K562 (cell line): ENCODE data around the gene DPYSL3. TPM values are rescaled to one million over a fixed set of nuclear protein-coding genes. Genes with fewer than 3 reads are reported as not detected.

Source experiments
- ATAC-seq: fragments of 200-7000 bp; cut with Tn5 transposase; 3 replicates; pipeline ENCODE4 v1.9.1; 2020; ENCODE audit warnings: moderate library complexity
- BruUV-seq: library from RNA; stranded (reverse); fragments of 400-500 nt; replicated peaks from 2 replicates; lab custom pipeline; 2021; lab: Mats Ljungman, UMichigan
- CTCF ChIA-PET: fragments of 300-600 bp; formaldehyde crosslinking; extraction: SDS; loops from one replicate; lab custom pipeline; 2021; ENCODE audit warnings: low intra/inter-chr PET ratio; lab: Yijun Ruan, JAX
- POLR2A ChIA-PET: fragments of 300-600, 350-650 bp; sonication (Branson Sonifier 250); formaldehyde crosslinking; extraction: SDS; loops from one replicate; lab custom pipeline; 2021; ENCODE audit warnings: antibody characterized with exemption, inconsistent platforms; lab: Yijun Ruan, JAX
- DNase-seq, 4 experiments: peaks; one replicate each; pipeline versions ENCODE4 v3.0.0 to v3.0.0-alpha.2; 2011 to 2018; ENCODE audit warnings: low spot score in 3 of 4, mixed read lengths in 3 of 4; ENCODE audit errors: extremely low read depth in 1 of 4
- FAIRE-seq: peaks from 2 replicates; lab custom pipeline; 2011; peaks lifted over from hg19 to GRCh38; lab: Jason Lieb, UNC
- H2AFZ ChIP-seq: 2 replicates; pipeline ENCODE4 v1.6.0; 2011; ENCODE audit warnings: low read depth, low read length, control low read depth, inconsistent platforms
- H3K27ac ChIP-seq: fragments of 200-600 bp; 3 replicates; pipeline ENCODE4 v1.8.0; 2011; ENCODE audit warnings: low read depth, mild to moderate bottlenecking, control low read depth, inconsistent platforms, low read length, moderate library complexity, mixed read lengths; ENCODE audit errors: extremely low read depth
- H3K27me3 ChIP-seq, 2 experiments: fragments of 300-600 bp in 1 of 2; 2 replicates in 1 of 2; 3 replicates in 1 of 2; pipeline versions ENCODE4 v1.6.0 to v1.8.0; 2011; ENCODE audit warnings: inconsistent platforms in 2 of 2, low read length in 2 of 2, mild to moderate bottlenecking in 1 of 2, mixed read lengths in 1 of 2, moderate library complexity in 1 of 2; ENCODE audit not compliant: control insufficient read depth in 2 of 2, insufficient read depth in 2 of 2
- H3K36me3 ChIP-seq: fragments of 300-600 bp; 3 replicates; pipeline ENCODE4 v1.8.0; 2011; ENCODE audit warnings: mild to moderate bottlenecking, low read length, inconsistent platforms; ENCODE audit not compliant: control insufficient read depth, insufficient read depth
- H3K4me1 ChIP-seq, 2 experiments: fragments of 200-600 bp in 1 of 2; replicated peaks in 1 of 2; 2 replicates in 1 of 2; 3 replicates in 1 of 2; pipeline versions ENCODE4 v1.5.1 to v1.8.0; 2011; ENCODE audit warnings: inconsistent platforms in 2 of 2, low read length in 2 of 2, mild to moderate bottlenecking in 1 of 2, mixed read lengths in 1 of 2, moderate library complexity in 1 of 2; ENCODE audit not compliant: control insufficient read depth in 2 of 2, insufficient read depth in 2 of 2
- H3K4me2 ChIP-seq: 2 replicates; pipeline ENCODE4 v1.6.1; 2011; ENCODE audit warnings: low read length, control low read depth, inconsistent platforms, mixed read lengths; ENCODE audit not compliant: insufficient read depth
- H3K4me3 ChIP-seq: fragments of 200-600 bp; sonication (generic), shearing (Covaris generic); 2 replicates; pipeline ENCODE4 v1.5.1; 2016; ENCODE audit warnings: control low read depth, inconsistent platforms
- H3K79me2 ChIP-seq: fragments of 200-600 bp; 3 replicates; pipeline ENCODE4 v1.8.0; 2011; ENCODE audit warnings: low read length, inconsistent platforms; ENCODE audit not compliant: control insufficient read depth, insufficient read depth
- H3K9ac ChIP-seq, 2 experiments: 2 replicates each; pipeline versions ENCODE4 v1.6.0 to v1.6.1; 2011; ENCODE audit warnings: low read depth in 2 of 2, low read length in 2 of 2, control low read depth in 1 of 2, inconsistent platforms in 1 of 2, mild to moderate bottlenecking in 1 of 2, mixed read lengths in 1 of 2; ENCODE audit not compliant: insufficient read depth in 1 of 2
- H3K9me1 ChIP-seq: one replicate; pipeline ENCODE4 v1.6.0; 2011; ENCODE audit warnings: inconsistent platforms, mild to moderate bottlenecking, low read length, moderate library complexity; ENCODE audit not compliant: control insufficient read depth, insufficient read depth
- H3K9me3 ChIP-seq: replicated peaks from 2 replicates; pipeline ENCODE4 v1.5.1; 2011; ENCODE audit warnings: low read depth, low read length, inconsistent platforms; ENCODE audit not compliant: control insufficient read depth, insufficient read depth
- H4K20me1 ChIP-seq: replicated peaks from 2 replicates; pipeline ENCODE4 v1.6.1; 2011; ENCODE audit warnings: low read length, inconsistent platforms, mixed read lengths; ENCODE audit not compliant: control insufficient read depth, insufficient read depth
- CSDE1 ChIP-seq, 2 experiments: fragments of 450-650 bp; IDR thresholded peaks; 2 replicates each; pipeline ENCODE4 v1.6.1; 2016; ENCODE audit warnings: mild to moderate bottlenecking in 1 of 2
- FOXM1 ChIP-seq, 2 experiments: fragments of 450-650 bp in 1 of 2; sonication (generic) in 1 of 2; formaldehyde crosslinking in 1 of 2; IDR thresholded peaks; 2 replicates each; pipeline versions ENCODE4 v1.6.1 to v1.9.0; 2017 to 2022; ENCODE audit warnings: low read depth in 2 of 2, mild to moderate bottlenecking in 2 of 2, missing genetic modification reagents in 1 of 2, moderate library complexity in 1 of 2
- KDM4B ChIP-seq, 2 experiments: fragments of 450-650 bp in 1 of 2; sonication (generic) in 1 of 2; IDR thresholded peaks; 2 replicates each; pipeline ENCODE4 v1.6.1; 2016 to 2017; ENCODE audit warnings: borderline replicate concordance in 2 of 2, antibody characterized with exemption in 1 of 2, low read depth in 1 of 2, mild to moderate bottlenecking in 1 of 2
- MCM3 ChIP-seq: fragments of 450-650 bp; IDR thresholded peaks from 2 replicates; pipeline ENCODE4 v1.6.1; 2016
- RAD21 ChIP-seq, 2 experiments: fragments of 250-450 bp in 1 of 2; fragments of 450-650 bp in 1 of 2; sonication (Bioruptor Pico) in 1 of 2; formaldehyde crosslinking in 1 of 2; IDR thresholded peaks in 1 of 2; conservative IDR thresholded peaks in 1 of 2; 2 replicates each; pipeline versions ENCODE4 v1.4.0 to v1.8.0; 2020 to 2022; ENCODE audit warnings: mild to moderate bottlenecking in 2 of 2, moderate library complexity in 1 of 2
- SMAD3 ChIP-seq: fragments of 450-650 bp; formaldehyde crosslinking; conservative IDR thresholded peaks from 2 replicates; pipeline ENCODE4 v1.4.0; 2020; ENCODE audit warnings: mild to moderate bottlenecking
- SRSF7 ChIP-seq: fragments of 200-400 bp; formaldehyde crosslinking; optimal IDR thresholded peaks from 2 replicates; pipeline ENCODE3; 2017; ENCODE audit warnings: mild to moderate bottlenecking, low read depth, low read length
- ZNF316 ChIP-seq: fragments of 450-650 bp; IDR thresholded peaks from 2 replicates; pipeline ENCODE4 v1.6.1; 2016
- ZNF318 ChIP-seq, 2 experiments: fragments of 450-650 bp; IDR thresholded peaks; 2 replicates each; pipeline ENCODE4 v1.6.1; 2016; ENCODE audit warnings: mild to moderate bottlenecking in 2 of 2, borderline replicate concordance in 1 of 2, low read depth in 1 of 2, moderate library complexity in 1 of 2
- ZNF639 ChIP-seq, 2 experiments: fragments of 200-800 bp in 1 of 2; sonication (Bioruptor generic) in 1 of 2; sonication (generic) in 1 of 2; formaldehyde crosslinking in 1 of 2; IDR thresholded peaks in 1 of 2; conservative IDR thresholded peaks in 1 of 2; 2 replicates each; pipeline versions ENCODE4 v1.5.0 to v1.6.1; 2016 to 2020; ENCODE audit warnings: missing compliant biosample characterization in 1 of 2, missing genetic modification characterization in 1 of 2, missing genetic modification reagents in 1 of 2
- WGBS: fragments of 100-300 bp; shearing (Covaris generic); methylation state at CpG from one replicate; pipeline ENCODE4 v1.1.6; 2016; ENCODE audit warnings: low coverage, mixed read lengths; ENCODE audit not compliant: insufficient coverage; ENCODE audit errors: missing lambda C conversion rate; 5-methylcytosine and 5-hydroxymethylcytosine counted together
- in situ Hi-C: fragments of 300-500 bp; cut with MboI; formaldehyde crosslinking; loops from 4 replicates; pipeline ENCODE4 v1.15.0; 2018; ENCODE audit warnings: inconsistent platforms, mixed read lengths
- intact Hi-C: fragments of 100-400 bp; cut with micrococcal nuclease; formaldehyde crosslinking; loops from 2 replicates; pipeline ENCODE4 v1.14.2; 2022
- polyA plus RNA-seq, 8 experiments: library from polyadenylated mRNA; depleted of rRNA in 4 of 8; stranded (reverse) in 5 of 8; unstranded in 3 of 8; fragments of >200 nt; fragmentation: Nextera tagmentation in 2 of 8; fragmentation: Illumina TruSeq in 1 of 8; extraction: Ambion mirVana in 2 of 8; extraction: Trizol in 1 of 8; gene quantifications; 2 replicates each; pipeline versions ENCODE4 v1.2.1 to v1.2.3, GENCODE V29; 2011 to 2014; ENCODE audit warnings: inconsistent platforms in 1 of 8, missing spikeins in 1 of 8
- total RNA-seq, 7 experiments: library from RNA; depleted of rRNA in 6 of 7; stranded (reverse); fragments of >200 nt in 6 of 7; fragmentation: Illumina TruSeq in 2 of 7; extraction: Trizol in 2 of 7; gene quantifications; 2 replicates each; pipeline versions ENCODE4 v1.2.1 to v1.2.3, GENCODE V29; 2011 to 2021; ENCODE audit warnings: low replicate concordance in 1 of 7

DPYSL3 gene
- total and polyA plus RNA-seq, 9 of the 15 experiments (the other 6 are each of a cell fraction or from before 2014, with no cell fraction given) = 0.07 to 0.55 TPM; not detected in 7

GRCh38 chr5:147448766-147449165 is 61.1 kb downstream of the DPYSL3 start:
- H3K79me2 ChIP-seq = no peaks in the 10 kb centered on the region
- H3K27me3 ChIP-seq = peaks cover 0 to 10% of the 10 kb centered on the region in 2 experiments; a peak in 1 of 5 replicates
- H4K20me1 ChIP-seq = no peaks in the 10 kb centered on the region
- TF ChIP-seq KDM4B (IDR thresholded peaks at IDR 0.05; ENCODE audit: borderline replicate concordance in 2 of 2, low read depth in 1 of 2) (no peak), SMAD3 (CRISPR knock-in tag) (no peak), FOXM1 (IDR thresholded peaks at IDR 0.05; ENCODE audit: low read depth) (no peak), FOXM1 (CRISPR knock-in tag; IDR thresholded peaks at IDR 0.05; ENCODE audit: low read depth) (no peak), RAD21 (CRISPR knock-in tag; conservative IDR thresholded peaks at IDR 0.05 in 1 of 2, IDR thresholded peaks at IDR 0.05 in 1 of 2) (no peak), ZNF639 (CRISPR knock-in tag; conservative IDR thresholded peaks at IDR 0.05 in 1 of 2, IDR thresholded peaks at IDR 0.05 in 1 of 2) (no peak), CSDE1 (IDR thresholded peaks at IDR 0.05) (no peak), SRSF7 (no peak), ZNF316 (no peak), ZNF318 (IDR thresholded peaks at IDR 0.05; ENCODE audit: borderline replicate concordance in 1 of 2, low read depth in 1 of 2) (no peak), MCM3 (no peak)
- DNase-seq (no peak), ATAC-seq (no peak), FAIRE-seq (no peak)
- intact Hi-C loops (no loop called here), in situ Hi-C loops (no loop called here)
- no peak overlapping the region for H2AFZ ChIP-seq
- H3K9ac ChIP-seq = no peak overlapping the region
- H3K4me1 ChIP-seq = peaks cover 0 to 9% of the 10 kb centered on the region in 2 experiments; a peak in 2 of 5 replicates
- no peaks in the 10 kb centered on the region for H3K9me1 ChIP-seq
- no peak overlapping the region for H3K27ac ChIP-seq
- ChIA-PET CTCF (no interaction called here), POLR2A (no interaction called here)
- H3K9me3 ChIP-seq = no peaks in the 10 kb centered on the region
- 0% methylated on average over 1 of the region's 1 CpG for WGBS
- H3K4me2 ChIP-seq = no peak overlapping the region
- no peaks in the 10 kb centered on the region for H3K36me3 ChIP-seq
- BruUV-seq = no TSS peak
- H3K4me3 ChIP-seq = no peak overlapping the region
